HG03097 (cell line): ENCODE data around the gene DPF3.

ENCODE experiments used
- ATAC-seq: cut with Tn5 transposase; IDR thresholded peaks from one replicate; pipeline ENCODE4 v1.9.1; 2021; ENCODE audit not compliant: unreplicated experiment, low FRiP score

Gene DPF3

DNA sequence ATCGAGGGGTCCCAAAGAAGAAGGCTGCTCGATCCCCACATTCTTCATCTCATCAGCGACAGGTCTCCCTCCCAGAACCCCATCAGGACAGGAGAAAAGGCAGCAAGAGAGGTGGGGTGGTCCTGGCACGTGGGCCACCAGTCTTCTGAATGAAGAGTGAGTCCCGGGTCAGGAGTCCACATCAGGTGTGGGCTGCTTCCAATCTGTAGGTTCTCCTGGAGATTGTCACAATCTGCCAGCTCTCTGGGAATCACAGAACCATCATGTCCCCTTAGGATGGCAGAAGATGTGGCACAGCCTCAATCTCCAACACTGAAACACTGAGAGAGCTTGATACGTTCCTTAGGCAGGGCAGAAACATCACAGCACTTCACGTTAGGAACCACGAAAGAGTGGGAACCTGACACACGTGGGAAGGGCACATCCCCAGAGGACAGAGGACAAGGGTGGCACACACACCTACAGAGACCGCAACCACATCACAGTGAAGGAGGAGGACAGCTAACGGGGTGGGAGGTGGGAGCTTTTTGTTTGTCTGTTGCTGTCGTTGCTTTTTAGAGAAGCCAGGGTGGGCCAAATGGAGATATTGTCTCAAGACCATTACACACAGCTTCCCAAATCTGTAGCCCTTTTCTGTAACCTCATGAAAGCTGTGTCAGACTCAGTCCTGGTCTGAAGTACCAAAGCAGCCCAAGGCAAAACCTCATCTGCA, 284.5 kb downstream of the DPF3 start:
- no peak for ATAC-seq

DNA sequence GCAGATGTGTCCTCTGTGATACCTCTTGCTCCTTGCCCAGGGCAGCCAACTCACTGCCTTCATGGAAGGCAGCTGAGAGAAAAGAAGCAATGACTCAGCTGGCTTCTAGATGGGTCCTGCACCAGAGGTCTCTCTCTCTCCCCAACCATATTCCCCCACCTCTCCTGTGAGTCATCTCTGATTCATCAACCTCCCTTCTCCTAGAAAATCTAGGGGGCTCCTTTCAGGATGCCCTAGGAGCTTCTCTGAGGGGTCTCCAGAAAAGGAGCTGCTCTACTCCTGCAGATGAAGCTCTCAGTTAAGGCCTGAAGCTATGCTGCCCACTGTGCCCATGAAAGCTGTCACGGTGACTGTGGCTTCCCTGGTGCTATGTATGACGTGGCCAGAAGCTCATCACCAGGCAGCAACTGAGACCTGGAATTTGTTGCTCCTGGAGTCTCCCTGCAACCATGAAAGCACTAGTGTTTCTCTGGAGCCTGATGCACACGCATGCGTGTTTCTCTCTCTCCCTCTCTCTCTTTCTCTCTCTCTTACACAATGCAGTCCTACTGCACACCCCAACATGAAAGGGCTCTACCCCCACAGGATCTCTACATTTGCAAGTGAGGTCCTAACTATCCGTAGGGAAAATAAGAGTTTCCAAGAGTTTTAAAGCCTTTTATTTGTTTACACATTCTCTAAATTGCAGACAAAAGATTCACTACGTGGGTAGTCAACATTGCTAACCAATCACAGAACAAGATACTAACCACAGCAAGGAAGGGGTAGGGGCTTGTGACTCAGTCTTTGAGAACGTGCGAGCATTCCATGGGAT, 285.3 kb downstream of the DPF3 start:
- no peak for ATAC-seq

DNA sequence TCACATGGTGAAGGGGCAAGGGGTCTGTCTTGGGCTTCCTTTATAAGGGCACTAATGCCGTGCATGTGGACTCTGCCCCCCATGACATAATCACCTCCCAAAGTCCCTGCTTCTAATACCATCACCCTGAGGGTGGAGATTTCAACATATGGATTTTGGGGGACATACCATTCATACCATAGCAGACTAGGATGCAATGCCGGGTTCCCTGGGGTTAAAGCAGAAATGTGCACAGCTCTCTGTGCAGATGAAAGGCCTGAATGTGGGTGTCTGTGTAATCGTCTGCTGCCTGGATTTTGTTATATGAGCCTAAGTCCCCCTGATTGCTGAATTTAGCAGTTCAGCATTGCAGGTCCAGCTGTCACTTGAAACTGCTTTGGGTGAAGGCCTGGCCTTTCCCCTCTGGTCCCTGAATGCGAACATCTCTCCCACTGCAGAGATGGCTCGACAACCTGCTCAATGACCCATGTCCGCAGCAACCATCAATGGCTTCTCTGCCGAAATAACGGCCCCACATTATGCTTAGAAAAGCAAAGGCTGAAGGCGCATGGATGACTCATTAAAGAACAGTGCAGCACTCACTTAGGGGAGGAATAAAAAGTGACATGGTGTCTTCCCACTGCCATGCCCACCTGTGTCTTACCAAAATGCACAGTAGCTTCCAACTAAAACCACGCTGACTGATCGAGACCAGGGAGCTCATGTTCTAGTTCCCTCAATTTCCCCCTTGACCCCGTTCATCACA, 286.3 kb downstream of the DPF3 start:
- ATAC-seq = no peak

DNA sequence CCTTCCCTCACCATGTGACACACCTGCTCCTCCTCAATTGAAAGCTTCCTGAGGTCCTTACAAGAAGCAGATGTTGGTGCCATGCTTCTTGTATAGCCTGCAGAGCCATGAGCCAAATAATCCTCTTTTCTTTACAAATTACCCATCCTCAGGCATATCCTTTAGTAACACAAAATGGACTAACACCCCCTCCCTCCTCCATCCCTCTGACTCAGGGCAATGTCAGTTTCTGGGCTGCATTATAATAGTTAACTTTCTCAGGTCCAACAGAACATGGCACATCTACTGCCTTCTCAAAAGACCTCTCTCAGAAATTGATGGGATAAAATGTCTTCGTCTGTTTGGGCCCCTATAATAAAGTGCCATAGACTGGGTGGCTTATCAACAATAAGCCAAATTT, 287.0 kb downstream of the DPF3 start:
- no peak for ATAC-seq

DNA sequence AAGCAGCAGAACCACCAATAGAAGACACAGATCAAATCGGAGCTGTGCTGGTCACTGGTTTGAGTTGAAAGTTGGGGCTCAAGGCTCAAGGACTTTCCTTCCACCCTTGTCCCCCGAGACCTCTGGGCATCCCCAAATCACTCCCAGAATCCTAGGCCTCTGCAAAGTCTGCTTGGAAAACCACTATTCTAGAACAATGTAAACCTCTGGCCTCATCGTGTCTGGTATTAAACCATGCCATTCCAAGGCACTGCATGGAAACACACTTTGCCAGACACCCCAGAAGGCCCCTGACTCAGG, 288.0 kb downstream of the DPF3 start:
- ATAC-seq = no peak

DNA sequence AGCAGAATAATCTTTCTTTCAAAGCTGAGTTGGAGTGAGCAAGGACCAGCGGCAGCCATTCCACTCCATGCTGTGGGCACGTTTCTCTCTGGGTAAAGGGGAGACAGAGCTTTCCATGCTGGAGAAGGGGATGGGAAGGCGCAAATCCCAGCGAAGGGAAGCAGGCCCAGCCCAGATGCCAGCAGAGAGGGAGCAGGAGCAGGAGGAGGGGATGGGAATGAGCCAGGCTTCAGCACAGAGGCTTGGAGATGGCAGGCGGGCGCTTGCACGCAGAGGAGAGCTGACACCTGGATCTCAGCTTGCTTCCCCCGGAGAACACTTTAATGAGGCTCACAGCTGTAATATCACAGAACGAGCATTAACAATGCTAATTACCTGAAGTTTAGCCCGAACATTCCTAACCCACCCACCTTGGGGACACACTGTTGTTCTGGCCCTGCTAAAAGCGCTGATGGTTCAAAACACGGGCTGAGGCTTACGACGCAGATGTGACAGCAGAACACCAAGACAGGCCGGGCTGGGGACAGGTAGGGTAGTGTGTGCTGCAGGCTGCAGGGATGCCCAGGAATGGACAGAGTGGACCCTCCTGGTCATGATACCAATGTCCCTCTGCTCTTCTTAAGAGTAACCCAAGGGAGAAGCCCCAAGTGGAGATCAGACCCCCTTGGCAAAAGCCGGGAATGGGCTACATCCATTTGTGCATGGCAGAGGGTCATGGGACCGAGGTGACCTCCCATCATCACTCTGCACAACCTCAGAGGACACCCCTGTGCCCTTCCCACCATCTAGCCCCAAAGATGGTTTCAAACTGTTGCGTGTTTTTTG, 288.6 kb downstream of the DPF3 start:
- no peak for ATAC-seq

DNA sequence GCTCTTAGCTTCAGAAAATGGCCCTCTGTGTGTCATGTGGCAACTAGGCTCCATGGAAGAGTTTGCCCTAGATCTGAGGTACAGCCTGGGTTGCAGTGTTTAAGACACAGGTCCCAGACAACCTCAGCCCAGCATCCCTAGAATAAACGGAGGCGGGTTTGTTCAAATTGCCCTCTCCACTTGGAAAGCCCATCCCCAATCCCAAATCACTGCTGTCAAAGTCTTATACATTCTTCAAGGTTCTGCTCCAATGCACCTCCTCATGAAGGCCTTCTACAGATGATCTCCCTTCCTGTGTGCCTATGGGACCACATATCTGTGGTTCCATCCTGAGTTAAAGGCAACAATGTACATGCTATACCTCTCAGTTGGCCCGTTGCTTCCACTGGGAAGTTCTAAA, 289.8 kb downstream of the DPF3 start:
- no peak for ATAC-seq

DNA sequence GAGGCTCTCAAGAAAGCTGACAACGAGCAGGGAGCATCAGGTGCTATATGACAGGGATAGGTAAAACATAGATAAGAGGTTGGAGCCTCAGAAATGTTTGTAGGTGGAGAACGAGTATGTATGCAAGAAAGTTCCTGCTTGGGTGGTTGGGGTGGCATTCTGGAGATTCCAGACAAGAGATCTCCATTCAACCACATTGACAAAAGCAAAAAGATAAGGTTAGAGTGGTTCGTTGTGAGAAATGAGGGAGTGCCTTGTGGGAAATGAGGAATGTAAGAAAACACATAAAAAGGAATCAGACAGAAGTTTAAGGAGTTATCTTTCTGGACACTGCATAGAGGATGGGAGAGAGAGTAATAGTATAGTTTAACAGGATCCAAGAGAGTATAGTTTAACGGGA, 290.3 kb downstream of the DPF3 start:
- no peak for ATAC-seq

DNA sequence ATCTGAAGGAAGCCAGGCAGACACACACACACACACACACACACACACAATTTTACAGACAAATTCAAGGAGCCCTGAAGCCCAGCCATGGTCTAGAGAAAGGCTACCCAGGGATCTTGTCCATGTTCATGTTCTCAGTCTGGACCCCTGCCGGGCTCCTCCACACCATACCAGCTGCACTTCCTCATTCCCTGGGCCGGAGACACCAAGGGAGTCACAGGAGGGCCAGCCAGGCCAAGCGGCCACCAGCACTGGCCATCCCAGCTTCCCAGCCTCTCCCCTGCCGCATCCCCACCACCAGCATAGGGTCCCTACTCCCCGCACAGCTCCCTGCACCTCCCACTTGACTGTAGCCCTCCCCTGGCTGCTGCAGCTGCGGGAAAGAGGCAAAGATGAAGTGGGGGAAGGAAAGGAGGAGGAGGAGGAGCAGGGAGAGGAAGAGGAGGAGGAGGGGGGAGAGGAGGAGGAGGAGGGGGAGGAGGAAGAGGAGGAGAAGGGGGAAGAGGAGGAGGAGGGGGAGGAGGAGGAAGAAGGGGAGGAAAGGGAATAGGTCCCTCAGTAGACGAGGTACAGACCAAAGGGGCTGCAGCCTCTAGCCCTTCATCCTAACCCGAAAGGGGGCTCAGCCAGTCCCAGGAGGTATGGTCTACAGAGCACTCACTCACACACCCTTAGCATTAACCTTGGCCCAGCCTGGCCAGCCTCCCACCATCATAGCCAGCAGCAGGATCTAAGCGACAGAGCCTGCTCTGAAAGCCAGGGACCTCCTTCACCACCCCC, 293.2 kb downstream of the DPF3 start:
- ATAC-seq = no peak

DNA sequence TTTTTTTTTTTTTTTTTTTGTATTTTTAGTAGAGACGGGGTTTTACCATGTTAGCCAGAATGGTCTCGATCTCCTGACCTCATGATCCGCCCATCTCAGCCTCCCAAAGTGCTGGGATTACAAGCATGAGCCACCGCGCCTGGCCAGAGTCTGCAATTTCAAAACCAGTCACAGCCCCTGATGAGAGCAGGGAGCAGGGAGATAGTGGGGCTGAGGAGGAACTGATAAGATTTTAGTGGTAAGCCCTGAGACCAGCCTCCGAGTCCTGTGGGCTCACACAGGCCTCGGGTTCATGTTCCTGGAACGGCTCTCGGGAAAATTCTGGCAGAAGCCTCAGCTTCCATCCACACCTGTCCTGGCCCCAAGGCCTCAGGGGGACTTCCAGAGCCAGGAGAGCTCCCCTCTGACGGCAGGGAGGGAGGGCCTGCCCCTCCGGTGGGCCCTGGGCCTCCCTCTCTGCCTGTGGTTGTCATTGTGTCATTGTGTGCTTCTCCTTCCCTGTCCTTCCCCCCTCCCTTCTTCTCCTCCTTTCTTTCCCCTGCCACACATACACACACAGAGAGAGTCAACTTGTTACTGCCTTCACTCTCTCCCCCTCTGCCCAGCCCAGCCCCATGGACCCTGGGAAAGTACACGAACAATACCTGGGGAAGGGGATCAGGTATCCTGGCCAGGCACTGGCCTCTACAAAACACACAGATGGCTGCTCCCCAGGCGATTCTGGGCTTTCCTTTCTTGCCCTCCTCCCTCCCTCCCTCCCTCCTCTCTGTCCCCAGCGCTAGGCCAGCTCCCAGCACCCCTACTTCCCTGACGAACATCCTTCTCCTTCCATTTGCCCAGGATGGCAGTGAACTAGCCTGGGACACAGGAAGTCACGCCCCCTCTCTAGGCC, 294.1 kb downstream of the DPF3 start:
- no peak for ATAC-seq

DNA sequence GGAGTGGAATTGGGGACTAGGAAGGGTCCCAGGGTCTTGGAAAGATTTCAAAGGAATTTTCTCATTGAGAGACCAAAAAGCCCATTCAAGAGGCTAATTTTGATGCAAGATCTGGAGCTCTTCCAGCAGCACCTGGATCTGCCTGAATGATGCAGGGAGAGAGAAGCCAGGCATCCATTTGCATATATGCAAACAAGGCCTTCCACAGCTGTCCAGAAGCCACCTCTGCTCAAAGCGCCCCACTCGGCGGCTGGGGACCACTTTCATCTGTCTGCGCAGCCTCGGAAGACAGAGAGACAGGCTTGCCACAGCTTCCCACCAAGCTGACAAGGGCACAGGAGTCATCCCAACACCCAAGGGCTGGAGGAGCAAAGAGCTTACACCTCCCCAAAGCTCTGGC, 295.6 kb downstream of the DPF3 start:
- no peak for ATAC-seq

DNA sequence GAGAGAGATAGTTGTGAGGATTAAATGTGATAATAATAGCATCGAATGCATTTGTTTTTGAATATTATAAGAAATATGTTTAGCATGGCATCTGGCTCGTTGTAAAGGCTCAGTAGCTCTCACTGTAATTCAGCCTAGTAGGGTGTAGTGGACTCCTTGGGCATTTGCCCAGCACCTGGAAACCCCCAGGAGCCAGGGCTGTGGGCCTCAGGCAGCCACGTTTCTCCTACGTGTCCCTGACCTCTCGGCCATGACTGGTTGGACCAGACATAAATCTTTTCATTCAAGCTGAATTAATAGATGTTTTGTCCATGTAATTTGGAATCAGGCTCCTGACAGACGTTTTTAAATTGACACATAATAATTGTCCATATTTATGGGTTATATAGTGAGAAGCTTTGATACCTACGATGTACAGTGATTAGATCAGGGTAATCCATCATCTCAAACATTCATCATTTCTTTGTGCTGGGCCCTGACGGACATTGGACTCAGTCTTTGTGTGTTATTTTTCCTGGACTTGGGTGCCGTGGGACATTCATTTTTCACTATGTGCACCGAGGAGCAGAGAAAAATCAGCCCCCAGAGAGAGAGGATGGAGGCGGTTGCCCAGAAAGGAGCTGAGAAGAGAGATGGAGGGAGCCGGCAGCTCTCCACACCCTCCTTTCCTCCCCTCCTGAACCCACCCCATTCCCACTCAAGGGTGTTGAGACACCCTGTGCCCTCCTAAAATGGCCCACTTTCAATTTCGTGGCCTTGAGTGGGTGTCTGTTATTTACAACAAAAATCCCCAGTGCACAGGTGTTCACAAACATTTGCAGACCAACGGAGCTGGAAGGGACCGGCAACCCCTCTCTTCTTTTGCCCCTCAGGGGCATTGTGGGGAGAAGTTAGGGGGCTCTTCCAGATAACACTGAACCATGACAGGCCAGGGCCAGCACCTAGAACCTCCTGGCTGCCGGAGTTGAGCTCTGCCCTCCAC, 296.4 kb downstream of the DPF3 start:
- ATAC-seq = no peak

DNA sequence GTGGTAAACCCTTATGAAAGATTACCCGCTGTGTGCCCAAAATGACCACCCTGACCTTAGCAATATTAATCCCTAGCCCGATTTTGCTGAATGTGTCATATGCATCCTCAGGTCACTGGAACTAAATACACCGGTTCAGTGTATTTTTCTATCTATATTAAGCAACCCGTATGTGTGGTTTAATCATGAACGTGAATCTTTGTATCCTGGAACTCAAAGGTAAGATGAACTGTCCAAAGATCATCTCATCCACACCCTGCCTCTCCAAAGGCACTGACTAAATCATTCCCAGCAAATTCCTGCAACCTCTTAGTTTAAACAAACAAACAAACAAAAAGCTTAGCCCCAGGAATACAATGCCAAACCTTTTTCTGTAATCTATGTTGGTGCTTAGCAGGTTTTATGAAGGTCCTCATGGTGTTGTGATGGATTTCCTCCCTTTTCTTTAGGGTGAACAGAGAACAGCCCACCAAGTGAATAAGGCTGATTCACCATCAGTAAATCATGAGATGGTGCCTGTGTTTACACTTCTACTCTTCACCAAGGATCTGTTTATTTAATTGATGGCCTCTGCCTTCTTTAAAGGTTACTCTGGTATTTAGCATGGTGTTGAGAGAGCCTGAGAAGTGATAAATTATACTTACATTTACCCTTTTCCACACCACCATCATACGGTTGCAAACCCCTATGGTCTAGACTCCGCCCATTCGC, 298.6 kb downstream of the DPF3 start:
- ATAC-seq = no peak

DNA sequence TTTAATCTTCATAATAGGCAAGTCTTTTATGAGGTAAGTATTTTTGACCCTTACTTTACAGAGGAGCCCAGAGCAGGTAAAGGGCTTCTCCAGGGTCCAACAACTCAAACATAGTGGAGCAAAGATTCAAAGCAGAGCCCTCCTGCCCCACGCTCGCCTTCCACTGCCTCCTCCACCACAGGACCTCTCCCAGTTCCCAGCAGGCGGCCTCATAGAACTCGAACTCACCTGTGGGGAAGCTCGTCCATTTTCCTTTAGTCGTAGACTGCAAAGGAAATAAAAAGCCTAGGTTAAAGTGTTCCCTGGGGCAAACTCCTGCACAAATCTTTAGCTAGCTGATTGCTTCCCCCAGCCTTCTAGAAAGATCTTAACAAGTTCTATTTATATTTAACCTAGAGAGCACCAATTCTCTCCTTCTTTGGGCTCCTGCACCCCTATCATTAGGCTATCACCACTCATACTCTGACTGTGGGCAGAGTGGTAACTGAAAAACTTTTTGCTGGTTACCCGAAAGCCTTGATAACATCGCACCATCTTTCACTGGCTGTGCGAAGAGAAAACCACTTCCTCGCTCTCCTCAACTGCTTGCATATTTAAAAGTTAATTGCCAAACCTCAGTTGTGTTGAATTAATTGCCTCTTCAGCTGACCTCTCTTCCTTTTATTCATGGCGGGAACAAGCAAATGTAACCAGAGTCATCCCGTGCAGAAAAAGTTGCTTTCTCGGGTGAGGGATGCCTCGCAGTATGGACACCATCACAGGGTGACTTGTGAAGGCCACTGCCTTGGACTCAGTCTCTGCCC, 299.6 kb downstream of the DPF3 start:
- ATAC-seq = peak; percentile 84

DNA sequence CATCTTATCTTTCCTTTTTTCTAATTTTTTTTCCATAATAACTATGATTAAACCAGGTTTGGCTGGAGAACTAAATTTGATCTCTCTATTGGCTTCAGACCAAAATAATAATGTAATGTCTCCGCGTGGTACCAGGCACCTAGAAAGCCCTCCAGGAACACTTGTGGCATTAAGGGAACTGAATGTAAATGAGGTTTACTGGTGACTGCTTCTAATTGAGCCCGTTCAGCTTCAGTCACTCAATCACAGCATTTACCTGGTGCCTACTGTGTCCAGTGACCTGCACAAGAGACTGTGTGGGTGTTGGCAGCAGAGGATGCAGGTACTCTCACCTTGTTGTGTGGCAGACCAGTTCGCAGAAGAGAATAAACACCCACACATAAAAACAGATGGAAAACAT, 302.5 kb downstream of the DPF3 start:
- ATAC-seq = no peak

DNA sequence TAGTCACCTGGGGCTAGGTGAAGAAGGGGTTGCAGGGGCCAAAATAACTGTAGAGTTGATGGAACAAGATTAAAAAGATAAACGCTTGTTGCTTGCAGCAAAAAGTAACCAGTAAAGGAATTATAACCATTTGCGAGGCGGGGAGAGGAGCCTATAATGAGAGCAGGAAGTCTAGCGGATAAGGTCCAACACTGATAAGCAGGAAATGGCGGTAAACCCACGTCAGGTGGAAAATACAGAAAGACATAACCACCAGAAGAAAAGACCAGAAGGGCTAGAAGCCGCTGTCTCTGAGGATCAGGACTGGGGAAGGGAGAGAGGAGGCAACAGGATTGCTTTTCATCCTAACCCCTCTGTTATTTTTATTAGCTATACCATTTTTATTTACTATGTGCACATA, 303.3 kb downstream of the DPF3 start:
- ATAC-seq = no peak

DNA sequence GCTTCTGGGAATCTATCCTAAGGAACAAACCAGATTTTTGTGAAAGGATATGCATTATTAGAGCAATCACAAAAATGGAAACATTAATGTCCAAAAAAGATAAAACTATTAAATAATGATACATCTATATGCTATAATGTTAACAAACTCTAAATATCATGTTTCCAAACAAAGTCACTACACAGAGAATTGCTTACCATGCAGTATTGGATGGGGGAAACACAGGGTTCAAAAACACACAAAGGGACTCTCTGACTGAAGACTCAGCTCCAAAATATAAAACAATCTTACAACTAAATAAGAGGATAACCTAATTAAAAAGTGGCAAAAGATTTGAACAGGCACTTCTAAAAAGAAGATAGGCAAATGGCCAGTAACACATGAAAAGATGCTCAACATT, 304.2 kb downstream of the DPF3 start:
- no peak for ATAC-seq
